Right ventricle myocardium inferior (tissue), 1 donor: Measurements from ENCODE around the gene CHST15. TPM values are rescaled to one million over a fixed set of nuclear protein-coding genes. Genes with fewer than 3 reads are reported as not detected.
A peak's percentile ranks its signal among the peaks of the same experiment; 100 is the strongest.
"Not testable (repeated sequence)": the region's sequence is repeated elsewhere in the genome, so short reads cannot be mapped to it uniquely, and the experiment has no call there.

Experiments
- ATAC-seq: fragments of 200-7000 bp; cut with Tn5 transposase; one replicate; pipeline ENCODE4 v1.9.1; 2020; ENCODE audit warnings: mild to moderate bottlenecking, moderate library complexity
- DNase-seq: peaks from one replicate; pipeline ENCODE4 v3.0.0; 2021; ENCODE audit errors: missing footprints
- intact Hi-C: fragments of 100-400 bp; cut with DNase I; formaldehyde crosslinking; loops from one replicate; pipeline ENCODE4 v1.11.0; 2022
- total RNA-seq: library from RNA; stranded (reverse); fragmentation: NEBNext Ultra II Directional; extraction: Animal tissue kit (Norgen Biotek cat#: 25700); gene quantifications from one replicate; pipeline ENCODE4 v1.2.1, GENCODE V29; 2021
- donor health status: DM: no; HTN: yes; CAD: no; lungs with severe emphysema.

CHST15 gene
- total RNA-seq, 1 donor from 2014 or later, result 3.8 TPM

- intact Hi-C loops, result no loop called here
- DNase-seq (no peak), ATAC-seq (no peak)
Measured at GRCh38 chr10:124040451-124041188, 52.8 kb downstream of the CHST15 start.

DNA sequence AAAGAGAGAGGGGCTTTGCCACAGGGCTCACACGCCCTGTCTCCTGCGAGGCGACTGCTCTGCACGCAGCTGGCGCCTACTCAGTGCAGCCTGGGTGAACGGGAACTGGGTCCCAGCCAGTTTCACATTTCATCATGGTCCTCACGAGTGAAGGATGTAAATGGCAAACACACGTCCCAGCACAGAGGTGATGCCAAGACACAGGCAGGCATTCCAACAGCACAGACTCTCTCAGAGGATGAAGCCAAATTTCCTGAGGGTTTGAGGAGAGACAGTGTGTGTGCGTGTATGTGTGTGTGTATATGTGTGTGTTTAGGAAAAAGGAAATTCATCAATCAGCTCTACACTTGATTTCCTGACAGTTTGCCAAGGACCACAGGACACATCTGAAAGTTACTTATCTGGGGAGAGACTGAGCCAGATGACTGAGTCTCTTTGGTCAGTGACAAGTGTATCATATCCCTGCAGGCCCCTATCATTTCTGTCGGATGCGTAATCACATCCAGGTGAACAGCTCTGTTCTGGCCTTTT is 53.9 kb downstream of the CHST15 start:
- intact Hi-C loops, result no loop called here
- ATAC-seq, result no peak
- no peak for DNase-seq

DNA sequence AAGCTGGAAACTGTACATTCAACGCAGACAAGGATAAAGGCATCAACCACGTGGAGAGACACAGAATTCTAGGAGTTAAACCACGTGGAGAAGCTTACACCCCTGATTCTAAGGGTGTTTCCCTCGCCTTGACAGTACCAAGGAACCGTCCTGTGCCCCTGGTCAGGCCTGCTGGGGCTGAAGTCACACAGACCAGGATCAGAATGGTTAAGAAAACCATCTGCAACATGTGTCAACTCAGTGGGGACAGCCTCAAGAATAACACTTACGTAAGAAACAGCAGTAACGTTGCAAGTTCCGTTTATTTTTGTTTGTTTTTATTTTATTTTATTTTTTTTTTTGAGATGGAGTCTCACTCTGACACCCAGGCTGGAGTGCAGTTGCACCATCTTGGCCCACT is 55.6 kb downstream of the CHST15 start:
- intact Hi-C loops, result no loop called here
- DNase-seq, result no peak
- no peak for ATAC-seq

- ATAC-seq, result no peak
- intact Hi-C loops, result no loop called here
- DNase-seq, result no peak
Measured at GRCh38 chr10:124037286-124037685, 56.1 kb downstream of the CHST15 start.

DNA sequence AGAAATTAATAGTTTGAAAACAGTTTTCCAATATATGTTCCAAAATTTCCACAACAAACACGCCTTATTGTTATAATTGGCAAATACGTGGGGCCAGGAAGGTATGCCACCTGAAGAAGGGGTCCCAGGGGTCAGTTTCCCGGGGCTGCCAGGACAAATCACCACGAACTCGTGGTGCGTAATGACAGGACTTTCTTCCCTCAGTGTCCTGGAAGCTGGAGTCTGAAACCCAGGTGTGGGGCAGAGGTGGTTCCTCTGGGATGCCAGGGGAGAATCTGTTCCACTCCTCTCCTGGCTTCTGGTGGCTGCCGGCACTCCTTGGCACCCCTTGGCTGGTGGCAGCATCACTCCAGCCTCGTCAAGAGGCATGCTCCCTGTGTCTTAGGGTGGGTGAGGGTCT is 56.7 kb downstream of the CHST15 start:
- DNase-seq (no peak), ATAC-seq (no peak)
- intact Hi-C loops, result no loop called here

DNA sequence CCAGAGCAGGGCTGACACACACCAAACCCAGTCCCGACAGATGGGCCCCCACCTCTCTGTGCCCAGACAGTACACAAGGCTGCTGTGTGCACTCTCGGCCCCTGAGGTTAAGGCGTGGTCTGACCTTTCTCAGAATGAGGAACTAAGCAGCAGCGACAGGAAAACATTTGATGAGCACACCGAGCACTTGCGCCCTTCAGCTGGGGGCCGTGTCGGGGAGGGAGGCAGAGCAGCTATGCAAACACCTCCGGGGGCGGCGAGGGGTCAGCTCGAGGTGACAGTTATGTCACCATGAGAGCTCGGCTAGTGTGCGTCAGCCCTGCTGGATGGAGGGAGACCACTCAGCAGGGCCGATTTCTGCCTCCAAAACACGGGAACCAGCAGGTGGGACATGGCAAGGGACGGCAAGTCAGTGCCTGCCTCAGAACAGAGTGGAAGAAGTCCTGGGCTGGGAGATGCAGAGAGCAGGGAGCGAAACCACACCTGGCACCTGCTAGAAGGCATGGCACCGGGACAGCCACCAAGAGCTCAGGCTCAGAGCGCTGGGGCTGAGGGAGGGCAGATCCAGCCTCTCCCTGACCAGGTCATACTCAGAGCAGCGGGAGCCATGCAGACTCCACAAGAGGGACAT is 57.4 kb downstream of the CHST15 start:
- ATAC-seq (peak; percentile 43), DNase-seq (peak; percentile 90)
- intact Hi-C loops, result no loop called here

DNA sequence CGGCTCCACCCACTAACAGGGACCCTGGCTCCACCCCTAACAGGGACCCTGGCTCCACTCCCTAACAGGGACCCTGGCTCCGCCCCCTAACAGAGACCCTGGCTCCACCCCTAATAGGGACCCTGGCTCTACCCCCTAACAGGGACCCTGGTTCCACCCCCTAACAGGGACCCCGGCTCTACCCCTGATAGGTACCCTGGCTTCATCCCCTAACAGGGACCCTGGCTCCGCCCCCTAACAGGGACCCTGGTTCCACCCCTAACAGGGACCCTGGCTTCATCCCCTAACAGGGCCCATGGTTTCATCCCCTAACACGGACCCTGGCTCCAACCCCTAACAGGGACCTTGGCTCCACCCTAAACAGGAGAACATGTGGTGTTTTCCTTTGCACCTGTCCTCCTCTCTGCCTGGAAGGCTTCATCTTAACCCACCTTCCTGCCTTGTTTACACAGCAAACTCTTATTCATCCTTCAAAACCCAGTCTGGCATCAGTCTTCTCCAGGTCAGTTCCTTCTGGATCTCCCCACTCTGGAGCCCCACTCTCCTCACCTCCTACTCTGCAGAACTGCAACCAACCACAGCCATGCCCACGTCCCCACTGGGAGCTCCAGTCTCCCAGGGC is 58.0 kb downstream of the CHST15 start:
- DNase-seq (no peak), ATAC-seq (no peak)
- intact Hi-C loops, result no loop called here

GRCh38 chr10:124034576-124035305 is 58.7 kb downstream of the CHST15 start:
- ATAC-seq, DNase-seq, intact Hi-C loops: not testable (repeated sequence)

DNA sequence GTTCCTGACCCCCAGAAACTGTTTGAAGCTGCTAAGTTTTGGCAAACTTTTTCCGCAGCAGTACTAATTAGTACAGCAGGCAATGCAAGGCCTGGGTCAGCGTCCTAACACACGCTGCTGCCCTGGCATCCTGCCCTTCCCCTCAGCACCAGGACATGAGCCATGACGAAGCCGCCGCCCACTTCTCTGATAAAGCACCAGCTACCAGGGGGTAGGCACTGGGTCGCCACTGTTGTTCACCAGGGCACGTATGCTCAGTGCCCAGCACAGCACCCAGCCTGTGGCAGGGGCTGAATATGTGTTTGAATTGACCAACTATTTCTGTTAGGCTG is 59.5 kb downstream of the CHST15 start:
- peak; percentile 78 for DNase-seq
- ATAC-seq, result peak; percentile 65
- intact Hi-C loops, result no loop called here

DNA sequence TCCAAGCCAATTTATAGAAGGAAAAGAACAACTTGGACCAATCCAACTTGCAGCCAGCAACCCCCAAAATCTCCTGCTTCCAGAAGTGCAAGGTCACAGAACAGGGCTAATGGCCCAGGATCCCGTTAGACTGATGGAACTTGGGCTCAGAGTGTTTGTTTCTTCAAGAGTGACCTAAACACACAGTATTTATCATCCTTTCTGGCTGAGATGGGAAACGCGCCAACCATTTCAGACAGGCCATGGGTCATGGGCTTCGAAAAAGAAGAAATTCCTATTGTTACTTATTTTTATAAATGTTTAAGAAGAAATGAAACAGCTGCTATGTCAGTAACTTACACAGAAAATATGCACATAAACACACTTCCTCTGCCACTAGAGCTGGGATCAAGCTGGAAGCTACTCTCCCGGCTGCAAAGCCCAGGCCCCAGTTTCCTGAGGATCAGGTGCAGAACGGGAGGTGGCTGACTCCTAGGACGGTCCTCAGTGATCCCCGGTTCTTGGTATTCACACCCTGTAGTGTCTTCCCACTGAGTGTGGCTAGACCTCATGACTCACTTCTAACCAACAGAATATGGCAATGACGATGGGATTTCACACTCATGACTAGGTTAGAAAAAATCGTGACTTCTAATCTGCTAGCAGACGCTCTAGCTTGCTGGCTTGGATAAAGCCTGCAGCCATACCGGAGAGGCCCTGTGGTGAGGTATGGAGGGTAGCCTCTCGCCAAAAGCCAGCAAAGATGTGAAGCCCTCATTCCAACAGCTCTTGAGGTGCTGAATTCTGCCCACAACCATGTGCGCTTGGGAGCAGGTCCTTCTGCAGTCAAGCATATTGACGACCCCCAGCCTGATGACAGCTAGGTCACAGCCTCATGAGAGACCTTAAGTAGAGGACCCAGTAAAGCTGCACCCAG is 60.2 kb downstream of the CHST15 start:
- DNase-seq (no peak), ATAC-seq (no peak)
- intact Hi-C loops, result no loop called here

GRCh38 chr10:124032087-124032935 is 61.1 kb downstream of the CHST15 start:
- no peak for DNase-seq
- intact Hi-C loops, result no loop called here
- ATAC-seq, result no peak

GRCh38 chr10:124030492-124031110 is 62.8 kb downstream of the CHST15 start:
- intact Hi-C loops, result no loop called here
- no peak for ATAC-seq
- DNase-seq, result no peak

DNA sequence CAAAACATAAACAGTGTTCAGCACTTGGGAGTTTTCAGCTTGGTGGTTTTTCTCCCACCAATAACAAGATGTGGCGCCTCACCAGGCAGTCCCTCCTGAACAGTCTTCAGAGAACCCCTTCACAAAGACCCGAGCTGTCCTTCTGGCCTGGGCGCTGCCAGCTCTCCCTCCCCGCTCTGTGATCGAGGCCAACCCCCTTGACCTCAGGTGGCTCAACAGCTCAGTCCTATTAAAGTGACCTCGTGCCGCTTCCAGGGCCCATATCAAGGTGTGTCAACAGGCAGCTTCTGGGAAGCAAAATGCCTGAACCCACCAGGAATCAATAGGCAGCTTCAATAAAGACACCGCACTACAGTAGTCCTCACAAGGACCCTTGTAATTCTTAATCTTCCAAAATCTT is 63.3 kb downstream of the CHST15 start:
- intact Hi-C loops, result no loop called here
- DNase-seq (no peak), ATAC-seq (no peak)

DNA sequence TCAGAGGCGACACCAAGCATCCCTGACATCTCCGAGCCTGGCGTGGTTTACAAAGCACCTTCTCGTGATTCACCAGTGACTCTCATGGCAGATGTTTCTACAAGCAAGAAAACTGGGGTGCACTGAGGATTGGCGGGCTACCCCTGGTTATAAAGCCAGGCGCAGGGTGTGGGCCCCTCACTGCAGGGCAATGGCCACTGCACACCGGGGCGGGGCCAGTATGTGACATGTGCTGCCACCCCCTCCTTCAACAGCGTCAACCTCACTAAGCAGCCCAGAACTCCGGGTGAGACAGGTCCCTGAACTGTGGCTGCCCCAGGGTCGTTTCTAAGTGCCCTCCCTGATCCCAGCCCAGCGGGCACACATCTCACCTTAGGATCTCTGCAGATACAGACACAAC is 63.8 kb downstream of the CHST15 start:
- ATAC-seq (no peak), DNase-seq (no peak)
- intact Hi-C loops, result no loop called here

DNA sequence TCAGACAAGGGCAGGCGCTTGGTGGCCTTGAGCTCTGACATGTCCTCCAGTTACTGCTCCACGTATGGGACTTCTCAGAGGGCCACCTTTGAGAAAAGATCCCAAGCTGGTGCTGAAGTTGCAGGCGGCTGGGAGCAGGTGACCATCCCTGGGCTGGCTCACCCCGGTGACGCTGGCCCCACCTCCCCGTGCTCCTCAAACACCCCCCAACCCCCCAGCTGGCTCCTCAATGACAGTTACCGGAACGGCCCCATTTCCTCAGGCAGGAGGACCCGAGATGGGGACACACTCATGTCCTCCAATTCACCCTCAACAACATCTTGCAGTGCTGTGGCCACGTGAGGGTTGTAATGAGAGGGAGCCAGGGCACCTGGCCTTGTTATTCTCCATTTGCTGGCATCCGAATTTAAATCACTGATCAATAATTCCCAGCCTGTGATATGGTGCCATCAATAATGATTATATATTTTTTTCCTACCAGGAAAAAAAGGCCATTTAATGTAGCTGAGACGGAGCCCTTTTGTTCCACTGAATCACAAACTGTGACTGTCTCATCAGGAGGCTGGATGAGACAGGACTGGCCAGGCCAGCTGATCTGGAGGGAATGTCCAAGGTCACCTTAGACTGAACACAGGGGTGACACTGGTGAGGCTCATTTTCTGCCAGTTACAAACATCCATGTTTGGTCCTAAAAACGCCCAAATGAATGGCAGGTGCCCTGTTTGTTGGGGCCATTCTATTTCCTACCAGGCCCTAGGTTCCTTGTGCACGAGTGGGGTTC is 64.5 kb downstream of the CHST15 start:
- ATAC-seq (no peak), DNase-seq (no peak)
- intact Hi-C loops, result no loop called here

DNA sequence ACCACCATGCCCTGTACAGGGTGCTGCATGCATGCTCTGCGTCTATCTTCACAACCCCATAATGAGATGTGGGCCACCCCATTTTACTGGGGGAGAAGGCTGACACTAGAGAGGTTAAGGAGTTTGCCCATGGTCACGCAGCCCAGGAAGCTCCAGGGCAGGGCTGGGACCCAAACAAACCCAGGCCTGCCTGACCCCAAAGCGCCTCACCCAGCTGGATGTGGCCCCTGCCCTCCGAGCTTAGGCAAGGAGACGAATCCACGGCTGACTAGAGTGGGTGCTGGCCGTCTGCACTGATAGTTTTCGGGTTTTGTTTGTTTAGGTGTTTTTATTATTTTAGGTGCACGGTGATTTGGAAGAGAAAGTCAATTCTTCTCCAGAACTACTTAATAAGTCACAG is 65.7 kb downstream of the CHST15 start:
- intact Hi-C loops, result no loop called here
- DNase-seq, result no peak
- no peak for ATAC-seq
